ENCODE results near the gene UCP2. TPM values are rescaled to one million over a fixed set of nuclear protein-coding genes. Genes with fewer than 3 reads are reported as not detected.

UCP2 gene
- total and polyA plus RNA-seq, 9 of the 15 experiments (the other 6 are each of a cell fraction or from before 2014, with no cell fraction given) = 19.2 to 216 (median 87.9) TPM

DNA sequence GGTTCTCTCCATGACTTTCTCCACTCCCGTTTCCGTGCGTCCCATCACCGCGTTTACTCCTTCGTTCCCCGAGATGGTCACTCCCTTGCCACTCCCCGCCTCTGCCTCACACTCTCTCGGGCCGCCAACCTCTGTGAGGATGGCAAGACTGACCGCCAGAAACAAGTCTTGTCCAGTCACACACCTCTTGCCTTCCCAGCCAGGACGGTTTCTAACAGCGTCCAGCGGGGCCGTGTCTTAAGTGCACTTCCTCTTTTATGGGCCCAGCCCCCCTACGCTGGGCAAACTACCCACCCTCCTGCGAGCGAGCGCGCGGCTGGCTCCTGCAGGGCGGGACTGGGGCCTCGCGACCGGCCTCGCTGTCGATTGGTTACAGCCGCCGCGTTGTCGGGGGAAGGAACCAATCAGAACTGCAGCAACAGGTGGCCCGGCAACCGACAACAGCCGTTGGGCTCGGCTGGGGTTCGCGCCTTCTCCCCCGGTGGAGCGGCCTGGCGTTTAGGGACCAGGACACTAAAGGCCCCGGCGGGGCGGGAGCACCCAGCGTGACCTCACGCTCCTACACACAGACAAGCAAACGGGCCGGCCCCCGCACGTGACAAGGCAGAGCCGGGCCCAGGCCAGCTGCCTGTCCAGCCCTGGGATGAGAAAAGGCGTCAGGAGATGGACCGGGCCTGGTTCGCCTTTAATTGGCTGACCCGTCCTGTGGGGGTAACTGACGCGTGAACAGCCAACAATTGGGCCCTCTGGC lies 522 bp upstream of the UCP2 start (continued):
- no peak for TF ChIP-seq MCM5 (IDR thresholded peaks at IDR 0.05; ENCODE audit: low read depth)
- TF ChIP-seq, protein P1, sequence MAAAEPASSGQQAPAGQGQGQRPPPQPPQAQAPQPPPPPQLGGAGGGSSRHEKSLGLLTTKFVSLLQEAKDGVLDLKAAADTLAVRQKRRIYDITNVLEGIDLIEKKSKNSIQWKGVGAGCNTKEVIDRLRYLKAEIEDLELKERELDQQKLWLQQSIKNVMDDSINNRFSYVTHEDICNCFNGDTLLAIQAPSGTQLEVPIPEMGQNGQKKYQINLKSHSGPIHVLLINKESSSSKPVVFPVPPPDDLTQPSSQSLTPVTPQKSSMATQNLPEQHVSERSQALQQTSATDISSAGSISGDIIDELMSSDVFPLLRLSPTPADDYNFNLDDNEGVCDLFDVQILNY (CRISPR knock-in tag; IDR thresholded peaks at IDR 0.05) = 0 out of 2 replicates have a peak, but pooled peaks have one; percentile 15
- TF ChIP-seq SLC30A9 (CRISPR knock-in tag; IDR thresholded peaks at IDR 0.05) = no peak
- TF ChIP-seq, protein P2, sequence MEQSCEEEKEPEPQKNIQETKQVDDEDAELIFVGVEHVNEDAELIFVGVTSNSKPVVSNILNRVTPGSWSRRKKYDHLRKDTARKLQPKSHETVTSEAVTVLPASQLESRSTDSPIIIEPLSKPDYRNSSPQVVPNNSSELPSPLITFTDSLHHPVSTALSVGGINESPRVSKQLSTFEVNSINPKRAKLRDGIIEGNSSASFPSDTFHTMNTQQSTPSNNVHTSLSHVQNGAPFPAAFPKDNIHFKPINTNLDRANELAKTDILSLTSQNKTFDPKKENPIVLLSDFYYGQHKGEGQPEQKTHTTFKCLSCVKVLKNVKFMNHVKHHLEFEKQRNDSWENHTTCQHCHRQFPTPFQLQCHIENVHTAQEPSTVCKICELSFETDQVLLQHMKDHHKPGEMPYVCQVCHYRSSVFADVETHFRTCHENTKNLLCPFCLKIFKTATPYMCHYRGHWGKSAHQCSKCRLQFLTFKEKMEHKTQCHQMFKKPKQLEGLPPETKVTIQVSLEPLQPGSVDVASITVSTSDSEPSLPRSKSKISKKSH (CRISPR knock-in tag; IDR thresholded peaks at IDR 0.05) = no peak
- TF ChIP-seq ZNF717 (CRISPR knock-in tag; IDR thresholded peaks at IDR 0.05) = no peak
- TF ChIP-seq, protein P3, sequence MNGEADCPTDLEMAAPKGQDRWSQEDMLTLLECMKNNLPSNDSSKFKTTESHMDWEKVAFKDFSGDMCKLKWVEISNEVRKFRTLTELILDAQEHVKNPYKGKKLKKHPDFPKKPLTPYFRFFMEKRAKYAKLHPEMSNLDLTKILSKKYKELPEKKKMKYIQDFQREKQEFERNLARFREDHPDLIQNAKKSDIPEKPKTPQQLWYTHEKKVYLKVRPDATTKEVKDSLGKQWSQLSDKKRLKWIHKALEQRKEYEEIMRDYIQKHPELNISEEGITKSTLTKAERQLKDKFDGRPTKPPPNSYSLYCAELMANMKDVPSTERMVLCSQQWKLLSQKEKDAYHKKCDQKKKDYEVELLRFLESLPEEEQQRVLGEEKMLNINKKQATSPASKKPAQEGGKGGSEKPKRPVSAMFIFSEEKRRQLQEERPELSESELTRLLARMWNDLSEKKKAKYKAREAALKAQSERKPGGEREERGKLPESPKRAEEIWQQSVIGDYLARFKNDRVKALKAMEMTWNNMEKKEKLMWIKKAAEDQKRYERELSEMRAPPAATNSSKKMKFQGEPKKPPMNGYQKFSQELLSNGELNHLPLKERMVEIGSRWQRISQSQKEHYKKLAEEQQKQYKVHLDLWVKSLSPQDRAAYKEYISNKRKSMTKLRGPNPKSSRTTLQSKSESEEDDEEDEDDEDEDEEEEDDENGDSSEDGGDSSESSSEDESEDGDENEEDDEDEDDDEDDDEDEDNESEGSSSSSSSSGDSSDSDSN (IDR thresholded peaks at IDR 0.05; ENCODE audit: borderline replicate concordance in 1 of 2, low read depth in 2 of 2, low read length in 2 of 2) = peak; percentile 75 to 92; a peak in 2 of 4 replicates
- TF ChIP-seq, protein P4, sequence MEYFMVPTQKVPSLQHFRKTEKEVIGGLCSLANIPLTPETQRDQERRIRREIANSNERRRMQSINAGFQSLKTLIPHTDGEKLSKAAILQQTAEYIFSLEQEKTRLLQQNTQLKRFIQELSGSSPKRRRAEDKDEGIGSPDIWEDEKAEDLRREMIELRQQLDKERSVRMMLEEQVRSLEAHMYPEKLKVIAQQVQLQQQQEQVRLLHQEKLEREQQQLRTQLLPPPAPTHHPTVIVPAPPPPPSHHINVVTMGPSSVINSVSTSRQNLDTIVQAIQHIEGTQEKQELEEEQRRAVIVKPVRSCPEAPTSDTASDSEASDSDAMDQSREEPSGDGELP (CRISPR knock-in tag; IDR thresholded peaks at IDR 0.05; ENCODE audit: borderline replicate concordance) = peak; percentile 98
- TF ChIP-seq, protein P5, sequence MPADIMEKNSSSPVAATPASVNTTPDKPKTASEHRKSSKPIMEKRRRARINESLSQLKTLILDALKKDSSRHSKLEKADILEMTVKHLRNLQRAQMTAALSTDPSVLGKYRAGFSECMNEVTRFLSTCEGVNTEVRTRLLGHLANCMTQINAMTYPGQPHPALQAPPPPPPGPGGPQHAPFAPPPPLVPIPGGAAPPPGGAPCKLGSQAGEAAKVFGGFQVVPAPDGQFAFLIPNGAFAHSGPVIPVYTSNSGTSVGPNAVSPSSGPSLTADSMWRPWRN (IDR thresholded peaks at IDR 0.05; ENCODE audit: low read depth) = no peak; the same call in none of the 2 replicates
- no peak for TF ChIP-seq TSC22D4 (tag; IDR thresholded peaks at IDR 0.05)
- peak; percentile 82 for TF ChIP-seq NEUROD1 (IDR thresholded peaks at IDR 0.05; ENCODE audit: borderline replicate concordance, low read depth, low read length, partially characterized antibody)
- peak; percentile 26; the same call in 1 of the 2 replicates for TF ChIP-seq MIER1 (IDR thresholded peaks at IDR 0.05; ENCODE audit: low read depth)
- TF ChIP-seq, protein P6, sequence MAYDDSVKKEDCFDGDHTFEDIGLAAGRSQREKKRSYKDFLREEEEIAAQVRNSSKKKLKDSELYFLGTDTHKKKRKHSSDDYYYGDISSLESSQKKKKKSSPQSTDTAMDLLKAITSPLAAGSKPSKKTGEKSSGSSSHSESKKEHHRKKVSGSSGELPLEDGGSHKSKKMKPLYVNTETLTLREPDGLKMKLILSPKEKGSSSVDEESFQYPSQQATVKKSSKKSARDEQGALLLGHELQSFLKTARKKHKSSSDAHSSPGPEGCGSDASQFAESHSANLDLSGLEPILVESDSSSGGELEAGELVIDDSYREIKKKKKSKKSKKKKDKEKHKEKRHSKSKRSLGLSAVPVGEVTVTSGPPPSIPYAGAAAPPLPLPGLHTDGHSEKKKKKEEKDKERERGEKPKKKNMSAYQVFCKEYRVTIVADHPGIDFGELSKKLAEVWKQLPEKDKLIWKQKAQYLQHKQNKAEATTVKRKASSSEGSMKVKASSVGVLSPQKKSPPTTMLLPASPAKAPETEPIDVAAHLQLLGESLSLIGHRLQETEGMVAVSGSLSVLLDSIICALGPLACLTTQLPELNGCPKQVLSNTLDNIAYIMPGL (CRISPR knock-in tag; IDR thresholded peaks at IDR 0.05) = peak; percentile 63
- TF ChIP-seq PPARD (CRISPR knock-in tag; IDR thresholded peaks at IDR 0.05) = no peak
- no peak for TF ChIP-seq MAFF (IDR thresholded peaks at IDR 0.05; ENCODE audit: low read length)
- TF ChIP-seq SPI1 (IDR thresholded peaks at IDR 0.05; ENCODE audit: borderline replicate concordance, low read depth, low read length) = peak; percentile 100
- TF ChIP-seq GTF2F1 (IDR thresholded peaks at IDR 0.05; ENCODE audit: low read depth, low read length) = peak; percentile 74; the same call in 1 of the 2 replicates
- TF ChIP-seq KDM5B (IDR thresholded peaks at IDR 0.05; ENCODE audit: insufficient replicate concordance, low read depth, low read length) = peak; percentile 97

All from K562 (cell line).